ENCODE measurements around the gene PSTPIP1.

The PSTPIP1 gene

DNA sequence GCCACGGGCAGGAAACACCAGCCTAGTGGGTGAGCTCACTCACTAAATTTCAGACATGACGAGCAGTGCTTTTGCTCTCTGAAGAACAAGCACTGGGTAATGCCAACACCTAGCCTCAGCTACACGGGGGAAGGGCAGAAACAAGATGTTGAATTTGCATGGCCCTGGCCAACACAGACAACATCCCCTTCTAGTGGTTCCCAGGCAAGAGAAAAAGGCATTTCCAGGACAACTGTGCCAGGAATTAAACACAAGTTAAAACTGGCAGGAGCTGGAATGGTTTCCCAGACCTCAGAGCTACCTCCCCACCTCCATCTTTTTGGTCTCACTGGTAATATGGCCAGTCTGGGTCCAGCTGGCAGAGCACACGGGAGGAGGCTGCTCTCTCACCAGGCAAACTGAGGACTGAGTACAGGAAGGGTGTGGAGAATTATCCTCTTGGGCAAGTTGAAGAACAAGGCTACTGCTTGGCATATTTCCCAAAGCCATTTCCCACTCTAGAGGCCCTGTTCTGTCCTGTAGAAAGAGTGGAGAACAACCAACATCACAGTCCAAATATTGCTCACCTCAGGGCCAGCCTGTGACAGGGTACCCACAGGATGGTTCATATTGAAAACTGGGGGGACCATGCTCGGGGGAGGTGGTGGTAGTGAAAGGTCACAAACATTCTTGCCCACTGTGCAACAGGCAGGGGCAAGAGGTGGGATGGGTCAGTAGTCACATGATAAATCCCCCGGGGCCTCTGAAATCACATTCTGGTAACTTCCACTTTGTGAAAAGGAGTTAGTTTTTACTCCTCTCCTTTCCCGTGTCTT is 49.5 kb downstream of the PSTPIP1 start:
- DNase-seq (ENCODE audit: low read depth): no peak

DNA sequence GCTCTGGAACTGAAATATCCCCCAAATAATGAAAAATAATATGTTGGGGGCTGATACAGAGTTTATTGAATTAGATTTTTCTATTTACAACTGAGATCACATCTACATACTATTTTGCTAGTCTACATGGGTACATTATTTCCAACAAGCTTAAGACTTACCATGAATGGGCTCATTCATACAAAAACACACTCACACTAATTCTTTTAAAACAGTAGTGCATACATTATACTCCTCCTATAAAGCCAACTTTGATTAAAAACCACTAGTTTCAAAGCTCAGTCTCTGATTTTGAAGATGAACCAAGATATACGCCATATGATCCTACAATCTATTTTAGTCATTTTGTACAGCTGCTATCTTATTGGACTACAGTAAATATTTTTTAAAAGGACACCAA is 51.1 kb downstream of the PSTPIP1 start:
- DNase-seq (ENCODE audit: low read depth): no peak

DNA sequence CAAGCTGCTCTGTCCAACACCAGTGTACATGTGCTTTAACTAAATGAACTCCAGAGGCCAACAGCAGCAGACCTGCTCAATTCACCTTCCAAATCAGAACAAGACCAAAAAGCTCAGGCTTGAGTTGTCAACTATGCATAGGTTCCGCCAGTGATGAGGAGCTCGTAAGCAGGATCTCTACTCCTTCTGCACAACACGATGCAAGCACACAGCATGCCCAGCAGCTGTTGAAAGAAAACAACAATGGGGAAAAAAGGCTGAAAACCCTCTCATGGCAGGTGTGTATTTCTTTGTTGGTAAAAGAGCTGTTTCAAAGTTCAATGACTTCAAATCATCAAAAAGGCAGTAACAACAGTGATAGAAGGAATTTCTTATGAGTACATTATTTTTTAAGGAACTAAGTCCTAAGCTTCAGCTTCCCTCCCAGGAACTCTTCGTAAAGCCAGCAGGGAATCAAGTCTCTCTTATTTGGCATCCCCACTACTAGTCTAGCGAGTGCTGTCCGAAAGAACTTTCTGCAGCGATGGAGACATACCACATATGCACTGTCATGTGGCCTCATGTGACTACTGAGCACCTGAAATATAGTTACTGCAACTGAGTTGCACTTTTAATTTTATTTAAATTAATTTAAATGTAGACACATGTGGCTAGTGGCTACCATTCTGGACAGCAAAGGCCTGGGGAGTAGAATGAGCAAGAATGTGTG is 51.9 kb downstream of the PSTPIP1 start:
- no peak for DNase-seq (ENCODE audit: low read depth)

DNA sequence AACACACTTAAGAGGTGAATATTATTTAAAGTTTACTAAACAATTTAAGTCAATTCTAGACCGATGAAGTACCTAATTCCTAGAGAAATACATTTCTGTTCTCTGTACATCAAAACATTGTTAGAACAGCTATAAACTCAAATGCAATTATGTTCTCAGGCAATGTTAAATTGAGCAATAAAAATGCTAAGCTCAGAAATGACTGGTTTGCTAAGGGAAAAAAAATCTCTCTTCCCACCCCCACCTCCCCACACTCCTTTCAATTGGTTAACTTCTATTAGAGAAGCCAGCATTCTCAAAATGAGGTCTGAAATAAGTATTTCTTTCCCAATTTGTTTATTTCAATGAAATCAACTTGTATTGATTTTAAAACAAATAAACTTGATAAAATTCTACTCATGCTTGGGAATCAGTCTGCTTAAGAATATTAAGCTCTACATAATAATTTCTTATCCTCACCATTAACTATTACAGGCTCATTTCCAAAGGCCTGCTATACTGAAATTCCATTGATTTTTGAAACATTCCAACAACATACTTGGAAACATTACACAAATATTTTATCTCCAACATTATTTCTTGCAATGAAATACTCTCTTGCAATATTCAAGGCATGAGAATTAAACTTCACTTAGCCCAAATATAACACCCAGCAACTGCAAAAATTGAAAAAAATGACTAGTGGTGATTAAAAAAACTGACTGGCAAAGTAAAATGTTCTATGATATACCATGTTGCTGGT is 53.4 kb downstream of the PSTPIP1 start:
- DNase-seq (ENCODE audit: low read depth): peak; percentile 64

DNA sequence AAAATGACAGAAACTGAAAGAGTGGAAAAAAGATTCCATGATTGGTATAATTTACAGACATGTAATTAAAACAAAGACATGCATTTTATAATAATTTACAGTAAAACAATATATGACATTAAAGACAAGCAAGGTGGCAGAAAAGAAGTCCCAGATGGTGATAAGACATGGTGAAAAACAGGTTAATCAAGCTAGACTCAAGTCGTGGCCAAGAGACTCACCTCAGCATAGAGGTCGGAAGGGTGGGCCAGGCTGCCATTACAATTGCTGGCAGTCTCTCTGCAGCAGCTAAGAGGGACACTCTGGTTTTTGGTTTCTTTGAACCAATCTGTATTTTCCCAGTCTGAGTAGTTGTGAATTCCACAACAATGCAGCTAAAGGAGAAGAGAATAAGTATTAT is 57.6 kb downstream of the PSTPIP1 start:
- DNase-seq (ENCODE audit: low read depth): no peak

DNA sequence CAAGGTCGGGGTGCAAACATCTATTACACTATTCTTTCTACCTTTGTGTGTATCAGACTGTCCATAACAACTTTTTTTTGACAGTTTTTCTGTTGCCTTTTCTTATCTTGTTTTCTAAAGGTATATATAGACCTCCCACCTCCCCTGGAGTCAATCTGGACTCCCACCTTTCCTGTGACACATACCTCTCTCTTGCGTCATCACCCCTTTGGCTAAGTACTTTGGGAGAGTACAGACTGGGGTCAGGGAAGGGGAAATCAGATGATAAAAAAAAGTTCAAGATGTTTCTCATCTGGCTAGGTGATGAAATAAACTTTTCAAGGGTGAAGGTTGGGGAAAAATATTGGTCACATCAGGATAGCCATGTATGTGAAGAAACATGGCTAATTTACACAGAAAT is 58.8 kb downstream of the PSTPIP1 start:
- DNase-seq (ENCODE audit: low read depth): peak; percentile 37

DNA sequence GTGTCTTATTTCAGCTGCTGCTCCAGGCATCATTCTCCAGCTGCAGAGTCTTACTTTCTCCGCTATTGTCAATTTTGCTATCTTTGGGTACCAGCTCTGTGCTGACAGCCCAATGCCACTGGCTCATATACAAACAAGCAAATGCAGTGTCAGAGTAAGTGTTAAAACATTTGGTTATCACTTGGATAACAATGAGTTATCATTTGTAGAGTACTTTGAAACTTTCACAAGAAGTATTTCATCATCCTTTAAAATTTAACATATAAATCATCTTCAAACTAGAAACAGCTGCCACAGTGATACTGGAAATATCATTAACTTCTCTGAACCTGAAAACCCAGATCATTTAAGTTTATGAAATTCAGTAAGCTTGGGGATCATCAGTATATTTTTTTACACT is 62.1 kb downstream of the PSTPIP1 start:
- peak; percentile 26 for DNase-seq (ENCODE audit: low read depth)

DNA sequence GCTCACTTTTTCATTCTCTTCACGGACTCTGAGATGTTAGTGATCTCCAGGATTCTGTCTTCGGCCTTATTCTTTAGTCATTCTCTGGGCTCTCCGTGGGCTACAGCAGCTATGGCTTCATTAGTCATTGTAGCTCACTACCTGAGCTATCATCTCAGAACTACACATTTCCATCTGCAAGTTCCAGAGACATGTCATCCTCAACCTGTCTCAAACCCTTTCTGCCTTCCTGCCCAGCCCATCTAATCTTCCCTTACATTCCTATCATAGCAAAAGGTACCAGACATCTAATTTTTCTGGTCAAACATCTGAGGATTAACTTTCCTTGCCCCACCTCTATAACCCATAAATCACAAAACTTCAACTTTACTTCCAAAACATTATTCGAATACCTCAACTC is 62.8 kb downstream of the PSTPIP1 start:
- peak; percentile 17 for DNase-seq (ENCODE audit: low read depth)

DNA sequence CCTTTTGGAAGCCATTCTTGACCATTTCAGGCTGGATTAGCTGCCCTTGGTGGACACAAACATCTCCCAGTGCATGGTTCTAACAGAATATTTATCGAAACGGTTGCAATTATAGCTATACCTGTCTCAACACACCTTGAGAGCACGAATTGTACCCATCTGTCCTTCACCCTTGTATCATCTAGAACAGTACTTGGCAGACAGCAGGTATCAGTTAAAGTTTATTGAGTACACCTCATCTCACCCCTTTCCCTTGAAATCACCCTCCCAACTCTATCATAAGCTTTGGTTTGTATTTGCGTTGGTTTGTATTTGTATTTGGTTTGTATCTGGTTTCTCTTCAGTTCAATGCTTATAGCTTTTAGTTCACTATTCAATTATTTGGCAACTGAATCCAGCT is 63.5 kb downstream of the PSTPIP1 start:
- no peak for DNase-seq (ENCODE audit: low read depth)

DNA sequence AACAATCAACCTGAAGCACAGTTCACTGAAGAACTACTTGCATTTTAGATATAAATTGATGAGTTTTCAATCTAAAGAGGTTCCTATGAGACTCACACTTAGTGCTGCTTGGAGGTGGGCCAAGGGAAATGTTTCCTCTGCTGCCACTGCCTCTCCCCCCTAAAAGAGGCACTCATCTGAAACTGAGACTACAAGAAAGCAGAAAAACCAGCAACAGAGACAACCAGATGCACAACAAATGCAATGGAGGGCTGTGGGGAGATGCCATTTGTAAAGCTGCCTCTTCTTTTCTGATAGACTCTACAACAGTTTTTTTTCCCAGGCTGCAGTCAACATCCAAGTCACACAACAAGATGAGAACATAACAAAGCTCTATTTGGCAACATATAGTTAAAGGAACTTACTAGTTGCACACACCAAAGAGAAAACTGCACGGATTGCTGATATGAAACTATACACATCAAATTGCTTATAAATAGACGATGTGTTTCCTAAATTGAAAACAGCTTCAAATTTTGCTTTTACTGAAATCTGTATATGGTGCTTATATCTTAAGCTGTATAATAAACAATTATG is 64.9 kb downstream of the PSTPIP1 start:
- peak; percentile 36 for DNase-seq (ENCODE audit: low read depth)

DNA sequence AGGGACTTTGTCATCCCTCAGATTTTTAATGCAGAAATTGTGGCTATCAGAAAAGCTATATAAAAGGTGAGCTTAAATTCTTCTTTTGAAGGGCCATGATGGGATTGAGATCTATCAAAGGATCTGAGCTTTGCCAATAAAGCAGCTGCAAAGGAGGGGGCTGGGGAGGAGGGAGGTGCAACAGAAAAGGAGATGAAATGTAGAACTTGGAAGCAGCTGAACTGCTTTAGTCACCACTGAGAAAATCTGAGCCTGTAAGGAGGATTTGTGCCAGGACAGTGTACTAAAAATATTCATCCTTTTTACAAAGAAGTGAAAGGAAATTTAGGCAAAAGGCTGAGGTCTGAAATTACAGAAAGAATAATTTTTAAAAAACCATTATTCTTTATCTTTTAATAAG is 65.6 kb downstream of the PSTPIP1 start:
- peak; percentile 65 for DNase-seq (ENCODE audit: low read depth)

DNA sequence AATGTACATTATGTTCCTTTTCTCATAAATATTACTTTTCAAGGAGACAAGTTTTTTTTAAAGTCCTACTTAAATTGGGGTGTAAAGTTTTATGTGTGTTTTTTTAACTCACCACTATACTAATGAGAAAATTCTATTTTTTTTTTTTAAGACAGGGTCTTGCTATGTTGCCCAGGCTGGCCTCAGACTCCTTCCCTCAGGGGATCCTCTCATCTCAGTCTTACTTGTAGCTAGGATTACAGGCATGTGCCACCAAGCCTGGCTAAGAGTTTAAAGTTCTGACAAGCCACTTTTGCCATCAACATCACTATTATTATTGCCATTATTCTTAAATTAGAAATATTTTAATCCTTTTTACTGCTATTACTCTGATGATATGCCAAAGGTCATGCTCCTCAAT is 68.3 kb downstream of the PSTPIP1 start:
- no peak for DNase-seq (ENCODE audit: low read depth)

DNA sequence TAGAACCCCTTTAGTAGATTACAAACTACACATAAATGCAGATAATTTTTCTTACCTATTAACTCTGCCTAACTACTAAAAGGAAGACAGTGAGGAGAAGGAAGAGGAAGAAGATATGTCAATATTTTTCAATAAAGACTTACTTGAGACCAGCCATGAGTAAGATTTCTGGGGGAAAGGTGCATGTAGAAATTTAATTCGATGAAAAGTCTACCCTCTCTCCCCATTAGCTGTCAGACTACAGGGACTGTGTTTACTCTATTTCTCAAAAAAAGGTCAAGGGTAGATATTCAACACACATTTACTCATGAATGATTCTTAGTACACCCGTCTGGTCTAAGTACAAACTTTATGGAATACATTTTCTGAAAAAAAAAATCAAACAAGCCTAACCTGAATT is 69.1 kb downstream of the PSTPIP1 start:
- DNase-seq (ENCODE audit: low read depth): no peak

DNA sequence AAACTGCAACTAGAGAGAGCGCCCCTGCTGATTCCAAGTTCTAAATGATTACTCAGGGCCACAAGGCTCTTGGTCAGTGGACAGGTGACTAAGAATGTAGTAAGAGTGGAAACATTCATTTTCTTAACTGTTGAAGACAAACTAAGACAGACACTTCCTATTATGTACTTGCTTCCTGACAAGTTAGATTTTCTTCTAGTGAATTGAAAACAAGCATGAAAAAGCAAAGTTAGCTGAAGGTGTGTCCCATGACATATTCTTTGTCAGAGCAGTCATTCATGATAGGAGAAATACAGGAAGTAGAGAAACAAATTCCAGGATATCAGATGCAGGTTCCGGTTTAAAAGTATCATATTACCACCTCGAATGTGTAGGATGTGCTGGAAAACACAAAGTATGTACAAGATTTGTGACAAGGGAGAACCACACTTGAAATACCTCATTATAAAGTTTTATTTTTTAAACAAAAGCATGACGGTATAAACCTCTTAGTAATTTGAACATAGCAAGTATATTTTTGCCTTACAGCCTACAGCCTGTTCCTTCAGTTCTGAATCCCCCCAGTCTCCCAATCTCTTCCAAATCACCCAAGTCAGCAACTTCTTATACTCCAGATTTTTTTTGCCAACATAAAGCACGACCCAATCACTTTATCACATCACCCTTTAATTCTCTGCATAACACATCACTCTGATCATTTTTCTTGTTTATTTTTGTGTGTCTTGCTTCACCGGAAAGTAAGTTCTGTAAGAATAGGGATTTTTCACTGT is 69.8 kb downstream of the PSTPIP1 start:
- DNase-seq (ENCODE audit: low read depth): peak; percentile 76

DNA sequence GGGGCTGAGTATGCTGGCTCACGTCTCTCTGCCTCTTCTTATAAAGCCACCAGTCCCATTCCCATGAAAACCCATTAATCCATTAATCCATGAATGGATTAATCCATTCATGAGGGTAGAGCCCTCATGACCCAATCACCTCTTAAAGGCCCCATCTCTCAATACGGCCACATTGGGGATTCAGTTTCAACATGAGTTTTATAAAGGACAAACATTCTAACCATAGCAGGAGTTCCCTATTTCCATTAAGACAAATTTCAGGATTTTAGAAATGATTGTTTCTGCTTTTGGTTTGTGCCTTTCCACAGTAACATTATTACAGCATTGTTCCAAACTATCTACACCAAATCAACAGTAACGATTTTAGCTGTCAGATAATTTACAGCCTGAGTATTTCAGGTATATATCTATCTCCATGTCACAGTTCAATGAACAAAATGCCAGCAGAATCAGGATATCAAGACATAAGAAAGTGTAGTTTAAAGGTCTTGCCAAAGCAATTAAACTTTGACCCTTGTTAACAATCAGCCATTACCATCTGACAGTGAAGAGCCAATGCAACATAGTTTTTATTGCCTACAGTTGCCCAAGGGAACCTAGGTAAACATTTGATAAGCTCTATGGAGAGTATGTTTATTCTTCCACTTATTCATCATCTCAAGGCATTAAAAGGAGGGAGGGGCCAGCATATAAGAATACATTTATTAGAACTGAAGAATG is 72.2 kb downstream of the PSTPIP1 start:
- peak; percentile 56 for DNase-seq (ENCODE audit: low read depth)

DNA sequence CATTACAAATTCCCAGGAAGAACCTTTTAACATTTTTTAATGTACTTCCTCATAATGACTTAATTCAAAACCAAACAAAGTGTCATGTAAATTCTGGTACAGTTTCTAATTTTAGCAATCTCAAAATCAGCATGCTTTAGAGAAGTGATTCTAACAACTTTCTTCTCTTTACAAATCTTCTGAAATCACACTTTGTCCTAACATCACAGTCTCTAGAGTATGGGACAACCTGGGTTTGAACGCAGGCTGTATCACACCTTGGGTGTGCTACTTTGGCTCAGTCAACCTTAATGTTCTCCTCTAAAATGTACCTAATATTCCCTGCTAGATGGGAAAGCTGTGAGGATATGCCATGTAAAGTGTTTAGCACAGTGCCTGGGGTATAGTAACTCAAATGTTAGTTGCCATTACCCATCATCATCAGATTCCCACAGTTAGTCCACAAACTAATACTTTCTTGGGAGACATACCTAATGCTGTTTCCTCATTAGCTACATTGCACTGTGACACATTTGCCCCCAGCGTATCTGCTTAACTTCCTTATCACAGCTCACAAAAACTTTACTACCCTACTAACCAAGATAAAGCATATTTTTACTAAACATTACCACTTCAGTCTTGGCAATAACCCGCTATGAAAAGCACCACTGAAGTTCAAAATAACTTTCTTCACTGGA is 72.9 kb downstream of the PSTPIP1 start:
- no peak for DNase-seq (ENCODE audit: low read depth)

DNA sequence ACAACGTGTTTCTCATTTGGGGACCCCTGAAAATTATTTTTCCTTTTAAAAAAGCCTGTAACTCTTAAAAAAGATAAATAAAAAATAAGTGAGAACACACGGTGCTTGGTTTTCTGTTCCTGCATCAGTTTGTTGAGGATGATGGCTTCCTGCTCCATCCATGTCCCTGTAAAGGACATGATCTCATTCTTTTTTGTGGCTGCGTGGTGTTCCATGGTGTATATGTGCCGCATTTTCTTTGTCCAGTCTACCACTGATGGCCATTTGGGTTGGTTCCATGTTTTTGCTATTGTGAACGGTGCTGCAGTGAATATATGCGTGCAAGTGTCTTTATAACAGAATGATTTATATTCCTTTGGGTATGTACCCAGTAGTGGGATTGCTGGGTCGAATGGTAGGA is 73.7 kb downstream of the PSTPIP1 start:
- no peak for DNase-seq (ENCODE audit: low read depth)

DNA sequence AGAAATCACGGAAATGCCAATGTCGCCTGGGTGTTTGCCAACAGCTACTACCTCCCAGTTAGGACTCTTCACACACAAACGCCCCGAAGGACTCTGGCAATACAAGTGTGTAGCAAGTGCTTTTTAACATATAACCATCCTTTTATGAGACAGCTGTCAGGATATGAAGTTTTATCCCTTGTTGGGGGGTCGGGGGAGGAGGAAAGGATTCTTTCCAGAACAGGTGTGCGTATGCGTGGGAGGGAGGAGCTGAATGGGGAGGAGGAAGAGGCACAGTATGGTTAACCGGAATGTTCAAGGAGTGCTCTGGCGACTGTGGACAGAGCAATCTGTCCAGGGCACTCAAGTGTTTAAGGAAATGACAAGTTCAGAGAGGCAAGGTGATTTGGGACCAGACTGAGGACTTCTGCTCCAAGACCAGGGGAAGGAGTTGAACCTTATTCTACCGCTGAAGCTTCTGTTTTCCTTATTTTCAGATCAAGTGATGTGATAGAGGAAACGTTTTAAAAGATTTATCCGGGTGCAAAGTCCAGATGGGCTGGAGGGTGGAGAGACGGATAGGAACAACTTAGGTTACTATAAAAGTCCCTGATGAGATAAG is 74.7 kb downstream of the PSTPIP1 start:
- DNase-seq (ENCODE audit: low read depth): no peak

DNA sequence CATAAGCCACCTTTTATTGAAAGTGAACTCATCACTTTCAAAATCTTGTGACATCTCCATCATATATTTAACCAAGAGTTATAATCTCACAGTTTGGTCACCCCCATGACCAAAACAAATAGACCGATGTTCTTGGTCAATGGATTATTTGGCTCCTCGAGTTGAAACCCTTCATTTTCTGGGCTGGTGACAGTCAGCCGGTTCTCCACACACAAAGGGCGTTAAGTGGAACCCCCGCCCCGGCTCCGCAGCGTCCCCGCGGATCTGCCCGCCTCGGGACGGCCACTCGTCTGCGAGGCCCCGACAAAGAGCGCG is 75.2 kb downstream of the PSTPIP1 start:
- no peak for DNase-seq (ENCODE audit: low read depth)
